ENCODE results near the gene SUCLG2. TPM values are rescaled to one million over a fixed set of nuclear protein-coding genes. Genes with fewer than 3 reads are reported as not detected.

The SUCLG2 gene
- total and polyA plus RNA-seq, 2 donors (not counting 1 experiment from before 2014, with no cell fraction given): 56.8 to 87.4 TPM

GRCh38 chr3:67497746-67498145, 156.7 kb downstream of the SUCLG2 start:
- no peak overlapping the region for H3K4me3 ChIP-seq (replicated peaks in 1 of 4; ENCODE audit: control extremely low read depth in 1 of 4, insufficient read depth in 1 of 4, low read depth in 3 of 4, low read length in 4 of 4)
- no peaks in the 10 kb centered on the region for H4K20me1 ChIP-seq (ENCODE audit: control insufficient read depth, extremely low read depth, insufficient read depth, low read length)
- no peak overlapping the region for H3K4me2 ChIP-seq (ENCODE audit: extremely low read depth, insufficient read depth, low read length)
- no peaks in the 10 kb centered on the region for H3K4me1 ChIP-seq (ENCODE audit: control insufficient read depth, extremely low read depth, insufficient read depth, low read length)
- H3K9me3 ChIP-seq (ENCODE audit: control insufficient read depth, insufficient read depth, low read depth, low read length): no peaks in the 10 kb centered on the region
- no peaks in the 10 kb centered on the region for H3K36me3 ChIP-seq (ENCODE audit: control insufficient read depth, insufficient read depth, low read length)
- no peak overlapping the region for H3K27ac ChIP-seq (ENCODE audit: insufficient read depth, low read length)
- H2AFZ ChIP-seq (ENCODE audit: low read length): no peak overlapping the region
- TF ChIP-seq EZH2 (IDR thresholded peaks at IDR 0.05; ENCODE audit: low read length, missing control alignments): no peak
- no peak for TF ChIP-seq CTCF (conservative IDR thresholded peaks at IDR 0.05 in 1 of 2, IDR thresholded peaks at IDR 0.05 in 1 of 2; ENCODE audit: low read depth in 1 of 2, low read length in 2 of 2)
- DNase-seq (ENCODE audit: low read depth in 2 of 2): no peak
- no peaks in the 10 kb centered on the region for H3K27me3 ChIP-seq (ENCODE audit: control insufficient read depth, insufficient read depth, low read length)
- no peaks in the 10 kb centered on the region for H3K79me2 ChIP-seq (ENCODE audit: control insufficient read depth, insufficient read depth, low read length)
- no peak overlapping the region for H3K9ac ChIP-seq (ENCODE audit: insufficient read depth, low read length)

- no peak for DNase-seq (ENCODE audit: low read depth in 2 of 2)
- no peaks in the 10 kb centered on the region for H3K36me3 ChIP-seq (ENCODE audit: control insufficient read depth, insufficient read depth, low read length)
- no peak overlapping the region for H3K4me3 ChIP-seq (replicated peaks in 1 of 4; ENCODE audit: control extremely low read depth in 1 of 4, insufficient read depth in 1 of 4, low read depth in 3 of 4, low read length in 4 of 4)
These were observed 158.7 kb downstream of the SUCLG2 start for GRCh38 chr3:67495751-67496150.

GRCh38 chr3:67493808-67494207, 160.6 kb downstream of the SUCLG2 start:
- H3K4me3 ChIP-seq (replicated peaks in 1 of 4; ENCODE audit: control extremely low read depth in 1 of 4, insufficient read depth in 1 of 4, low read depth in 3 of 4, low read length in 4 of 4): no peak overlapping the region
- H3K36me3 ChIP-seq (ENCODE audit: control insufficient read depth, insufficient read depth, low read length): no peaks in the 10 kb centered on the region
- H4K20me1 ChIP-seq (ENCODE audit: control insufficient read depth, extremely low read depth, insufficient read depth, low read length): no peaks in the 10 kb centered on the region
- no peaks in the 10 kb centered on the region for H3K79me2 ChIP-seq (ENCODE audit: control insufficient read depth, insufficient read depth, low read length)
- no peak overlapping the region for H3K27ac ChIP-seq (ENCODE audit: insufficient read depth, low read length)
- H3K27me3 ChIP-seq (ENCODE audit: control insufficient read depth, insufficient read depth, low read length): no peaks in the 10 kb centered on the region
- no peak overlapping the region for H3K4me2 ChIP-seq (ENCODE audit: extremely low read depth, insufficient read depth, low read length)
- no peak for DNase-seq (ENCODE audit: low read depth in 2 of 2)
- H3K9ac ChIP-seq (ENCODE audit: insufficient read depth, low read length): no peak overlapping the region
- no peaks in the 10 kb centered on the region for H3K9me3 ChIP-seq (ENCODE audit: control insufficient read depth, insufficient read depth, low read depth, low read length)
- TF ChIP-seq EZH2 (IDR thresholded peaks at IDR 0.05; ENCODE audit: low read length, missing control alignments): no peak
- TF ChIP-seq CTCF (conservative IDR thresholded peaks at IDR 0.05 in 1 of 2, IDR thresholded peaks at IDR 0.05 in 1 of 2; ENCODE audit: low read depth in 1 of 2, low read length in 2 of 2): no peak
- no peaks in the 10 kb centered on the region for H3K4me1 ChIP-seq (ENCODE audit: control insufficient read depth, extremely low read depth, insufficient read depth, low read length)
- no peak overlapping the region for H2AFZ ChIP-seq (ENCODE audit: low read length)

More at GRCh38 chr3:67495751-67496150, 158.7 kb downstream of the SUCLG2 start:
- Histone ChIP-seq H3K4me1 (ENCODE audit: control insufficient read depth, extremely low read depth, insufficient read depth, low read length) (no peaks in the 10 kb centered on the region), H3K4me2 (ENCODE audit: extremely low read depth, insufficient read depth, low read length) (no peak overlapping the region), H4K20me1 (ENCODE audit: control insufficient read depth, extremely low read depth, insufficient read depth, low read length) (no peaks in the 10 kb centered on the region), H3K9me3 (ENCODE audit: control insufficient read depth, insufficient read depth, low read depth, low read length) (no peaks in the 10 kb centered on the region), H3K79me2 (ENCODE audit: control insufficient read depth, insufficient read depth, low read length) (no peaks in the 10 kb centered on the region), H2AFZ (ENCODE audit: low read length) (no peak overlapping the region), H3K27me3 (ENCODE audit: control insufficient read depth, insufficient read depth, low read length) (no peaks in the 10 kb centered on the region), H3K27ac (ENCODE audit: insufficient read depth, low read length) (no peak overlapping the region), H3K9ac (ENCODE audit: insufficient read depth, low read length) (no peak overlapping the region)
- TF ChIP-seq CTCF (conservative IDR thresholded peaks at IDR 0.05 in 1 of 2, IDR thresholded peaks at IDR 0.05 in 1 of 2; ENCODE audit: low read depth in 1 of 2, low read length in 2 of 2) (no peak), EZH2 (IDR thresholded peaks at IDR 0.05; ENCODE audit: low read length, missing control alignments) (no peak)
